IMR-90 (cell line): Measurements from ENCODE around the gene TCL1A.

Experiments
- BHLHE40 ChIP-seq: fragments of 150-350 bp; IDR thresholded peaks from 2 replicates; pipeline ENCODE4 v1.6.1; 2016; ENCODE audit warnings: mild to moderate bottlenecking, low read depth, low read length
- CTCF ChIP-seq: conservative IDR thresholded peaks from 2 replicates; pipeline ENCODE4 v1.5.1; 2012; ENCODE audit warnings: mild to moderate bottlenecking, low read depth, low read length, improper control_type of control experiment
- POLR2A ChIP-seq: IDR thresholded peaks from 2 replicates; pipeline ENCODE4 v1.6.1; 2012; ENCODE audit warnings: mild to moderate bottlenecking, low read depth, low read length
- RFX5 ChIP-seq: IDR thresholded peaks from 2 replicates; pipeline ENCODE4 v1.8.0; 2012; ENCODE audit warnings: low read depth, mild to moderate bottlenecking, low read length, moderate library complexity

GRCh38 chr14:95666450-95666849 is 47.5 kb downstream of the TCL1A start:
- TF ChIP-seq POLR2A (no peak), CTCF (no peak), RFX5 (no peak), BHLHE40 (no peak)
